ENCODE results near the gene CACNA1G.

DNA sequence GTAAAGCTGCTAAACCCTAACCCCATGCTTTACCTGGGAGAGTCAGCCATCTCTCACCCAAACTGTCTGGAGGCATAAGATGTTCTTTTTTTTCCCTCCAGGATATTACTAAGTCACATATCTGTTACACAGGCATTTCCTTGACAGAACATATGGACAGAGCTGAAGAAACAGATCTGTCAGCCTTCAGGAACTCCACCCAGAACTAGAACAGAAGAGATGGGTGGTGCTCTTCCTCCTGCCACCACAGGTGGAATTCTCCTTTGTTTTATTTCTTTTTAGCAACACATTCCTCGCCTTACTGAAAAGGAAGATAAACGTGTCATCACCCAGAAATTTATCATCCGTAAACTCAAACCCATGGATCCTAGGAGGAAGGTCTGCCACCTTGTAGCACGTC, 43.5 kb upstream of the CACNA1G start:
- TF ChIP-seq, protein P1, sequence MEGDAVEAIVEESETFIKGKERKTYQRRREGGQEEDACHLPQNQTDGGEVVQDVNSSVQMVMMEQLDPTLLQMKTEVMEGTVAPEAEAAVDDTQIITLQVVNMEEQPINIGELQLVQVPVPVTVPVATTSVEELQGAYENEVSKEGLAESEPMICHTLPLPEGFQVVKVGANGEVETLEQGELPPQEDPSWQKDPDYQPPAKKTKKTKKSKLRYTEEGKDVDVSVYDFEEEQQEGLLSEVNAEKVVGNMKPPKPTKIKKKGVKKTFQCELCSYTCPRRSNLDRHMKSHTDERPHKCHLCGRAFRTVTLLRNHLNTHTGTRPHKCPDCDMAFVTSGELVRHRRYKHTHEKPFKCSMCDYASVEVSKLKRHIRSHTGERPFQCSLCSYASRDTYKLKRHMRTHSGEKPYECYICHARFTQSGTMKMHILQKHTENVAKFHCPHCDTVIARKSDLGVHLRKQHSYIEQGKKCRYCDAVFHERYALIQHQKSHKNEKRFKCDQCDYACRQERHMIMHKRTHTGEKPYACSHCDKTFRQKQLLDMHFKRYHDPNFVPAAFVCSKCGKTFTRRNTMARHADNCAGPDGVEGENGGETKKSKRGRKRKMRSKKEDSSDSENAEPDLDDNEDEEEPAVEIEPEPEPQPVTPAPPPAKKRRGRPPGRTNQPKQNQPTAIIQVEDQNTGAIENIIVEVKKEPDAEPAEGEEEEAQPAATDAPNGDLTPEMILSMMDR (IDR thresholded peaks at IDR 0.05 in 8 of 11, conservative IDR thresholded peaks at IDR 0.05 in 3 of 11) = no peak
- TF ChIP-seq POLR2A (IDR thresholded peaks at IDR 0.05) (no peak), POLR2AphosphoS5 (IDR thresholded peaks at IDR 0.05) (no peak)

Data from spleen (tissue), 7 donors.